Mammary epithelial cell (primary cell): Measurements from ENCODE around the gene TUBB2A.

Experiments
- EZH2 ChIP-seq: IDR thresholded peaks from 2 replicates; pipeline ENCODE4 v1.6.1; 2012; ENCODE audit warnings: low read length, inconsistent platforms, borderline replicate concordance
- TF ChIP-seq, protein P1 (sequence below), 2 donors: IDR thresholded peaks in 1 of 2; conservative IDR thresholded peaks in 1 of 2; 2 replicates each; pipeline ENCODE4 v1.5.1; 2011 to 2012; ENCODE audit warnings: inconsistent platforms in 2 of 2, low read length in 2 of 2, mild to moderate bottlenecking in 2 of 2, control low read depth in 1 of 2, low read depth in 1 of 2; ENCODE audit not compliant: insufficient read depth in 1 of 2; ENCODE audit errors: extremely low read depth in 1 of 2

DNA sequence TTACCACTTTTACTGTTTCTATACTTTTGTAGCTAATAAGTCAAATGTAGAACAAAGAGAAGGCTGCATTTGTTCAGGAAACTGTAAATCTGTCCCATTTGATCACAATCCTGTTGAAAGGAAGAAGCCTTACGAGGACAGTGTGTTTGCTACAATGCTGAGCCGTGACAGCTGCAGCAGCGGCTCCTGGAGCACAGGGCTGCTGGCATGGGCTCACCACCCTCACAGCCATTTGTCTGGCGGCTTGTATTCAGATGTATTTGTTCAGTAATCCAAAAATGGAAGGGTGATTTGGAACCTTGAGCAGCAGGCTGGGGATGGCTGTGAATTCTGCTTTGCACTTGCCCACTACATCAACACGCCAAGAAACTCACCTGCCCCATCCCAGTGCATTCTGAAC, 5.7 kb downstream of the TUBB2A start:
- TF ChIP-seq, protein P1, sequence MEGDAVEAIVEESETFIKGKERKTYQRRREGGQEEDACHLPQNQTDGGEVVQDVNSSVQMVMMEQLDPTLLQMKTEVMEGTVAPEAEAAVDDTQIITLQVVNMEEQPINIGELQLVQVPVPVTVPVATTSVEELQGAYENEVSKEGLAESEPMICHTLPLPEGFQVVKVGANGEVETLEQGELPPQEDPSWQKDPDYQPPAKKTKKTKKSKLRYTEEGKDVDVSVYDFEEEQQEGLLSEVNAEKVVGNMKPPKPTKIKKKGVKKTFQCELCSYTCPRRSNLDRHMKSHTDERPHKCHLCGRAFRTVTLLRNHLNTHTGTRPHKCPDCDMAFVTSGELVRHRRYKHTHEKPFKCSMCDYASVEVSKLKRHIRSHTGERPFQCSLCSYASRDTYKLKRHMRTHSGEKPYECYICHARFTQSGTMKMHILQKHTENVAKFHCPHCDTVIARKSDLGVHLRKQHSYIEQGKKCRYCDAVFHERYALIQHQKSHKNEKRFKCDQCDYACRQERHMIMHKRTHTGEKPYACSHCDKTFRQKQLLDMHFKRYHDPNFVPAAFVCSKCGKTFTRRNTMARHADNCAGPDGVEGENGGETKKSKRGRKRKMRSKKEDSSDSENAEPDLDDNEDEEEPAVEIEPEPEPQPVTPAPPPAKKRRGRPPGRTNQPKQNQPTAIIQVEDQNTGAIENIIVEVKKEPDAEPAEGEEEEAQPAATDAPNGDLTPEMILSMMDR (conservative IDR thresholded peaks at IDR 0.05 in 1 of 2, IDR thresholded peaks at IDR 0.05 in 1 of 2; ENCODE audit: extremely low read depth in 1 of 2, insufficient read depth in 1 of 2, low read depth in 1 of 2, low read length in 2 of 2), result no peak
- no peak for TF ChIP-seq EZH2
